Stimulated activated CD4-positive, alpha-beta T cell treated with anti-CD3 and anti-CD28 coated beads, Interleukin-4, amount 100 ng/mL, for 24 hours (primary cell): ENCODE data around the gene REV3L.
"Not testable (repeated sequence)": the region's sequence is repeated elsewhere in the genome, so short reads cannot be mapped to it uniquely, and the experiment has no call there.

Experiments
- DNase-seq: peaks from one replicate; pipeline ENCODE4 v3.0.0-alpha.2; 2020

Gene REV3L

GRCh38 chr6:111494951-111495635, 12.1 kb upstream of the REV3L start:
- DNase-seq, result no peak

GRCh38 chr6:111492499-111492898, 9.5 kb upstream of the REV3L start:
- no peak for DNase-seq

- DNase-seq, result no peak
Measured at GRCh38 chr6:111490067-111490466, 7.0 kb upstream of the REV3L start.

- peak; percentile 21 for DNase-seq
Measured at GRCh38 chr6:111487661-111488060, 4.6 kb upstream of the REV3L start.

- DNase-seq, result peak; percentile 8
Measured at GRCh38 chr6:111486921-111487320, 3.9 kb upstream of the REV3L start.

GRCh38 chr6:111486475-111486874, 3.5 kb upstream of the REV3L start:
- DNase-seq, result no peak

GRCh38 chr6:111485342-111485741, 2.3 kb upstream of the REV3L start:
- no peak for DNase-seq

- no peak for DNase-seq
Measured at GRCh38 chr6:111484633-111484930, 1.6 kb upstream of the REV3L start.

- peak; percentile 84 for DNase-seq
Measured at GRCh38 chr6:111483736-111484632, 966 bp upstream of the REV3L start.

GRCh38 chr6:111482188-111482958, 645 bp downstream of the REV3L start:
- peak; percentile 52 for DNase-seq

- DNase-seq, result no peak
Measured at GRCh38 chr6:111481836-111482187, 1.2 kb downstream of the REV3L start.

- no peak for DNase-seq
Measured at GRCh38 chr6:111480988-111481822, 1.8 kb downstream of the REV3L start.

GRCh38 chr6:111478749-111479148, 4.3 kb downstream of the REV3L start:
- no peak for DNase-seq

GRCh38 chr6:111478064-111478476, 4.9 kb downstream of the REV3L start:
- no peak for DNase-seq

GRCh38 chr6:111477481-111477938, 5.5 kb downstream of the REV3L start:
- no peak for DNase-seq

- not testable (repeated sequence) for DNase-seq
Measured at GRCh38 chr6:111476061-111476460, 7.0 kb downstream of the REV3L start.

- DNase-seq, result no peak
Measured at GRCh38 chr6:111474771-111475170, 8.2 kb downstream of the REV3L start.

GRCh38 chr6:111474106-111474505, 8.9 kb downstream of the REV3L start:
- no peak for DNase-seq

GRCh38 chr6:111472933-111473435, 10.0 kb downstream of the REV3L start:
- DNase-seq, result no peak

GRCh38 chr6:111471958-111472357, 11.1 kb downstream of the REV3L start:
- DNase-seq, result no peak

GRCh38 chr6:111471533-111471932, 11.5 kb downstream of the REV3L start:
- no peak for DNase-seq

- DNase-seq, result no peak
Measured at GRCh38 chr6:111470991-111471390, 12.0 kb downstream of the REV3L start.
